Measurements from ENCODE around the gene CLCN3. TPM values are rescaled to one million over a fixed set of nuclear protein-coding genes. Genes with fewer than 3 reads are reported as not detected.

Gene CLCN3
- total RNA-seq, 1 experiment from 2014 or later: 16.9 TPM

DNA sequence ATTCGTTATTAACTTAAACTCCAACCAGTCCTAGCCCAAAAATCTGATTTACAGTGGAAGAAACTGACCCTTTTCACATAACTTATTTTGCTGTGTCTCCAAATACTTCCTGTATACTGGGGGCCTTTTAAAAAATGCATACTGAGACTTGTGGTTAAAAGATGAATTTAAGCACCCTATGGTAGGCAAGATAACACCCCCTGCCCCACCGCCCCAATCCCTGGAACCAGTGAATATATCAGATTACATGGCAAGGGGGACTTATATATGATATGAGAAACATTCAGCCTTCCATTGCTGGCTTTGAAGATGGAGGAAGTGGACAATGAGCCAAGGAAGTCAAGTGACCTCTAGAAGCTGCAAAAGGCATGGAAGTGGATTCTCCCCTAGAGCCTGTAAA lies 3.1 kb upstream of the CLCN3 start:
- Histone ChIP-seq H3K4me1 (ENCODE audit: insufficient read depth, low read length) (peaks cover 10% of the 10 kb centered on the region), H3K36me3 (ENCODE audit: low read depth, low read length) (no peaks in the 10 kb centered on the region), H3K4me3 (ENCODE audit: low read length) (no peak overlapping the region), H4K20me1 (ENCODE audit: low read length) (no peaks in the 10 kb centered on the region), H3K27me3 (ENCODE audit: low read length) (no peaks in the 10 kb centered on the region), H2AFZ (ENCODE audit: low read length) (no peak overlapping the region), H3F3A (ENCODE audit: low read length, unreplicated experiment) (no peaks in the 10 kb centered on the region), H3K9me2 (replicated peaks; ENCODE audit: low read length) (no peaks in the 10 kb centered on the region), H3K9me3 (ENCODE audit: low read length) (no peaks in the 10 kb centered on the region), H3K9ac (ENCODE audit: low read length) (no peak overlapping the region), H3K79me2 (ENCODE audit: low read length) (peaks cover 19% of the 10 kb centered on the region), H3K4me2 (ENCODE audit: low read length) (no peak overlapping the region), H3K27ac (ENCODE audit: low read length) (no peak overlapping the region)
- ATAC-seq (no peak), DNase-seq (no peak)
- ChIA-PET POLR2A (ENCODE audit: unreplicated experiment) (no interaction called here), CTCF (no interaction called here)
- BruUV-seq (replicated peaks): no TSS peak
- intact Hi-C loops (cut with micrococcal nuclease): no loop called here
- TF ChIP-seq EZH2phosphoT487 (IDR thresholded peaks at IDR 0.05; ENCODE audit: borderline replicate concordance, low read length) (no peak), EZH2 (IDR thresholded peaks at IDR 0.05; ENCODE audit: low read length, unreplicated experiment) (no peak)
- TF ChIP-seq, protein P1, sequence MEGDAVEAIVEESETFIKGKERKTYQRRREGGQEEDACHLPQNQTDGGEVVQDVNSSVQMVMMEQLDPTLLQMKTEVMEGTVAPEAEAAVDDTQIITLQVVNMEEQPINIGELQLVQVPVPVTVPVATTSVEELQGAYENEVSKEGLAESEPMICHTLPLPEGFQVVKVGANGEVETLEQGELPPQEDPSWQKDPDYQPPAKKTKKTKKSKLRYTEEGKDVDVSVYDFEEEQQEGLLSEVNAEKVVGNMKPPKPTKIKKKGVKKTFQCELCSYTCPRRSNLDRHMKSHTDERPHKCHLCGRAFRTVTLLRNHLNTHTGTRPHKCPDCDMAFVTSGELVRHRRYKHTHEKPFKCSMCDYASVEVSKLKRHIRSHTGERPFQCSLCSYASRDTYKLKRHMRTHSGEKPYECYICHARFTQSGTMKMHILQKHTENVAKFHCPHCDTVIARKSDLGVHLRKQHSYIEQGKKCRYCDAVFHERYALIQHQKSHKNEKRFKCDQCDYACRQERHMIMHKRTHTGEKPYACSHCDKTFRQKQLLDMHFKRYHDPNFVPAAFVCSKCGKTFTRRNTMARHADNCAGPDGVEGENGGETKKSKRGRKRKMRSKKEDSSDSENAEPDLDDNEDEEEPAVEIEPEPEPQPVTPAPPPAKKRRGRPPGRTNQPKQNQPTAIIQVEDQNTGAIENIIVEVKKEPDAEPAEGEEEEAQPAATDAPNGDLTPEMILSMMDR (conservative IDR thresholded peaks at IDR 0.05; ENCODE audit: low read depth, low read length): no peak

DNA sequence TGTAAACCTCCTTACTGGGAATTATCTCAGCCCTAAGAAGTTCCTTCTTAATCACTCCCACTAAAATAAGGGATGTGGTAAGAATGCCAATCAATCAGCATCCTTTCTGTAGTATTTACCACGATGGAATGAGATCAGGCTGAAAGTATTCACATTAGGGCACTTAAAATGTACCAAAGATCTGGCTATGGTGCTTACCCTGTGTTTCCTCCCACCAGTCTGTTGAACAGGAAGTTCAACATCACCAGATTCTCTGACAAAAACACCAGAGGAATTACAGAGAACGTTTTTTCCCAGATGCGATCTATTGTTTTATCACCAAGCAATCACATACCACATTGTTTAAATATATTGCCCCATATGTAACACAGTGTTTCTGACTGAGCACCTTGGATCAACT lies 2.1 kb upstream of the CLCN3 start:
- H3K4me1 ChIP-seq (ENCODE audit: insufficient read depth, low read length): peaks cover 19% of the 10 kb centered on the region
- ATAC-seq (no peak), DNase-seq (peak; percentile 9)
- CTCF ChIA-PET: no interaction called here
- H3K27me3 ChIP-seq (ENCODE audit: low read length): no peaks in the 10 kb centered on the region
- no peaks in the 10 kb centered on the region for H3F3A ChIP-seq (ENCODE audit: low read length, unreplicated experiment)
- no peak overlapping the region for H3K4me3 ChIP-seq (ENCODE audit: low read length)
- peaks cover 29% of the 10 kb centered on the region for H3K79me2 ChIP-seq (ENCODE audit: low read length)
- TF ChIP-seq EZH2 (IDR thresholded peaks at IDR 0.05; ENCODE audit: low read length, unreplicated experiment) (no peak), EZH2phosphoT487 (IDR thresholded peaks at IDR 0.05; ENCODE audit: borderline replicate concordance, low read length) (no peak)
- TF ChIP-seq, protein P1 (conservative IDR thresholded peaks at IDR 0.05; ENCODE audit: low read depth, low read length): no peak
- intact Hi-C loops (cut with micrococcal nuclease): no loop called here
- no peak overlapping the region for H3K27ac ChIP-seq (ENCODE audit: low read length)
- no peaks in the 10 kb centered on the region for H3K9me3 ChIP-seq (ENCODE audit: low read length)
- H3K4me2 ChIP-seq (ENCODE audit: low read length): no peak overlapping the region
- H3K36me3 ChIP-seq (ENCODE audit: low read depth, low read length): no peaks in the 10 kb centered on the region
- H2AFZ ChIP-seq (ENCODE audit: low read length): no peak overlapping the region
- no peaks in the 10 kb centered on the region for H3K9me2 ChIP-seq (replicated peaks; ENCODE audit: low read length)
- no TSS peak for BruUV-seq (replicated peaks)
- POLR2A ChIA-PET (ENCODE audit: unreplicated experiment): no interaction called here
- no peaks in the 10 kb centered on the region for H4K20me1 ChIP-seq (ENCODE audit: low read length)
- no peak overlapping the region for H3K9ac ChIP-seq (ENCODE audit: low read length)

DNA sequence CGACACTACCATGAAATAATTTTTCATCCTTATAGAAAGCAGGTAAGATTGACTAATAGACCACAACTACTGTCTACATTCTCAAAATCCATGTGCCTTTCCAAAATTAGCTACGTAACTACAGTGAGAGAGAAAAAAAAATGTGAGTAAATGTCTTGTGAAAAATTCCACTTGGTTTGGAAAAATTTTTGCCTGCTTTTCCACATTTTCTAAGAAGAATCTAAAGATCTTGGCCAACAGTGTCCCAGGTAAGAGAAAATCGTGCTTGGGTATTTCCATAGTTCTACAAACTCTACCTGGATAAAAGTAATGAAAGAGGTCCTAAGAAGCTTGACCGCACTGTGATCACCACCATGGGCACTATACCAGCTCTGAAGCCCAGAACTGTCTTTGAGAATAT lies 1.4 kb upstream of the CLCN3 start:
- H3K4me3 ChIP-seq (ENCODE audit: low read length): peak overlapping the region; percentile 92; the same call in 1 of the 2 replicates
- peaks cover 19% of the 10 kb centered on the region for H3K4me1 ChIP-seq (ENCODE audit: insufficient read depth, low read length)
- CTCF ChIA-PET: interaction anchor here (1.0 kb wide), 1 partner anchor 41 kb away, joined by 3 read pairs; no protein-coding TSS in a partner anchor
- ATAC-seq (no peak), DNase-seq (no peak)
- no peaks in the 10 kb centered on the region for H3F3A ChIP-seq (ENCODE audit: low read length, unreplicated experiment)
- BruUV-seq (replicated peaks): no TSS peak
- H3K27ac ChIP-seq (ENCODE audit: low read length): no peak overlapping the region
- no peaks in the 10 kb centered on the region for H3K27me3 ChIP-seq (ENCODE audit: low read length)
- H3K36me3 ChIP-seq (ENCODE audit: low read depth, low read length): no peaks in the 10 kb centered on the region
- POLR2A ChIA-PET (ENCODE audit: unreplicated experiment): no interaction called here
- peaks cover 36% of the 10 kb centered on the region for H3K79me2 ChIP-seq (ENCODE audit: low read length)
- 0 out of 2 replicates have a peak overlapping the region, but pooled peaks have one; percentile 60 for H2AFZ ChIP-seq (ENCODE audit: low read length)
- no peaks in the 10 kb centered on the region for H3K9me3 ChIP-seq (ENCODE audit: low read length)
- intact Hi-C loops (cut with micrococcal nuclease): no loop called here
- H3K9me2 ChIP-seq (replicated peaks; ENCODE audit: low read length): no peaks in the 10 kb centered on the region
- no peaks in the 10 kb centered on the region for H4K20me1 ChIP-seq (ENCODE audit: low read length)
- H3K9ac ChIP-seq (ENCODE audit: low read length): peak overlapping the region; percentile 92; the same call in 1 of the 2 replicates
- H3K4me2 ChIP-seq (ENCODE audit: low read length): peak overlapping the region; percentile 89
- TF ChIP-seq EZH2 (IDR thresholded peaks at IDR 0.05; ENCODE audit: low read length, unreplicated experiment): no peak
- TF ChIP-seq EZH2phosphoT487 (IDR thresholded peaks at IDR 0.05; ENCODE audit: borderline replicate concordance, low read length): no peak
- TF ChIP-seq, protein P1 (conservative IDR thresholded peaks at IDR 0.05; ENCODE audit: low read depth, low read length): no peak
